Loucy (cell line): ENCODE results near the gene TCAIM.

Source experiments
- H2AFZ ChIP-seq: fragments of 200-600 bp; sonication (generic); 2 replicates; pipeline ENCODE4 v1.6.0; 2016; ENCODE audit warnings: antibody characterized with exemption, mild to moderate bottlenecking, low read length, moderate library complexity
- H3F3A ChIP-seq: fragments of 200-600 bp; 2 replicates; pipeline ENCODE4 v1.6.0; 2016; ENCODE audit warnings: antibody characterized with exemption, low read depth, mild to moderate bottlenecking
- H3K27me3 ChIP-seq: fragments of 200-600 bp; sonication (generic); 2 replicates; pipeline ENCODE4 v1.6.1; 2014; ENCODE audit warnings: low read length, mild to moderate bottlenecking; ENCODE audit not compliant: insufficient read depth, poor library complexity, severe bottlenecking
- H3K36me3 ChIP-seq: fragments of 200-600 bp; sonication (generic); 2 replicates; pipeline ENCODE4 v1.6.1; 2016; ENCODE audit warnings: low read length; ENCODE audit not compliant: insufficient read depth
- H3K4me1 ChIP-seq: fragments of 200-600 bp; sonication (generic); 2 replicates; pipeline ENCODE4 v1.5.1; 2014; ENCODE audit warnings: low read length, mild to moderate bottlenecking; ENCODE audit not compliant: insufficient read depth, poor library complexity, severe bottlenecking
- H3K4me2 ChIP-seq: fragments of 200-600 bp; sonication (generic); 2 replicates; pipeline ENCODE4 v1.6.0; 2014; ENCODE audit warnings: antibody characterized with exemption, low read length, low read depth, mild to moderate bottlenecking; ENCODE audit not compliant: poor library complexity, severe bottlenecking
- H3K4me3 ChIP-seq: fragments of 200-600 bp; sonication (generic); 2 replicates; pipeline ENCODE4 v1.5.1; 2014; ENCODE audit warnings: low read length, mild to moderate bottlenecking, mixed read lengths; ENCODE audit not compliant: poor library complexity, severe bottlenecking
- H3K79me2 ChIP-seq: fragments of 200-600 bp; sonication (generic); 2 replicates; pipeline ENCODE4 v1.6.1; 2014; ENCODE audit warnings: low read length; ENCODE audit not compliant: insufficient read depth
- H3K9ac ChIP-seq: fragments of 200-600 bp; sonication (generic); 2 replicates; pipeline ENCODE4 v1.6.0; 2014; ENCODE audit warnings: mild to moderate bottlenecking, low read depth, low read length, moderate library complexity; ENCODE audit not compliant: poor library complexity, severe bottlenecking
- H3K9me2 ChIP-seq: fragments of 200-600 bp; sonication (generic); replicated peaks from 2 replicates; pipeline ENCODE4 v1.6.1; 2016; ENCODE audit warnings: low read depth, low read length, mixed read lengths
- H3K9me3 ChIP-seq: fragments of 200-600 bp; sonication (generic); 2 replicates; pipeline ENCODE4 v1.6.1; 2014; ENCODE audit warnings: mild to moderate bottlenecking, antibody characterized with exemption, low read length, low read depth; ENCODE audit not compliant: insufficient read depth
- H4K20me1 ChIP-seq: fragments of 200-600 bp; sonication (generic); 2 replicates; pipeline ENCODE4 v1.6.0; 2014; ENCODE audit warnings: antibody characterized with exemption, low read length, mild to moderate bottlenecking; ENCODE audit not compliant: insufficient read depth, poor library complexity, severe bottlenecking
- EZH2phosphoT487 ChIP-seq: fragments of 200-600 bp; IDR thresholded peaks from 2 replicates; pipeline ENCODE4 v1.6.1; 2018; ENCODE audit warnings: antibody characterized with exemption, mild to moderate bottlenecking, moderate library complexity, borderline replicate concordance
- TF ChIP-seq, protein P1 (sequence below): fragments of 200-600 bp; sonication (generic); conservative IDR thresholded peaks from 2 replicates; pipeline ENCODE4 v1.5.1; 2014; ENCODE audit warnings: mild to moderate bottlenecking, antibody characterized with exemption, low read length

Gene TCAIM

GRCh38 chr3:44419116-44419922 lies 80.8 kb downstream of the TCAIM start:
- no peak overlapping the region for H3K4me2 ChIP-seq
- no peaks in the 10 kb centered on the region for H3K9me2 ChIP-seq
- TF ChIP-seq EZH2phosphoT487, result no peak
- TF ChIP-seq, protein P1, sequence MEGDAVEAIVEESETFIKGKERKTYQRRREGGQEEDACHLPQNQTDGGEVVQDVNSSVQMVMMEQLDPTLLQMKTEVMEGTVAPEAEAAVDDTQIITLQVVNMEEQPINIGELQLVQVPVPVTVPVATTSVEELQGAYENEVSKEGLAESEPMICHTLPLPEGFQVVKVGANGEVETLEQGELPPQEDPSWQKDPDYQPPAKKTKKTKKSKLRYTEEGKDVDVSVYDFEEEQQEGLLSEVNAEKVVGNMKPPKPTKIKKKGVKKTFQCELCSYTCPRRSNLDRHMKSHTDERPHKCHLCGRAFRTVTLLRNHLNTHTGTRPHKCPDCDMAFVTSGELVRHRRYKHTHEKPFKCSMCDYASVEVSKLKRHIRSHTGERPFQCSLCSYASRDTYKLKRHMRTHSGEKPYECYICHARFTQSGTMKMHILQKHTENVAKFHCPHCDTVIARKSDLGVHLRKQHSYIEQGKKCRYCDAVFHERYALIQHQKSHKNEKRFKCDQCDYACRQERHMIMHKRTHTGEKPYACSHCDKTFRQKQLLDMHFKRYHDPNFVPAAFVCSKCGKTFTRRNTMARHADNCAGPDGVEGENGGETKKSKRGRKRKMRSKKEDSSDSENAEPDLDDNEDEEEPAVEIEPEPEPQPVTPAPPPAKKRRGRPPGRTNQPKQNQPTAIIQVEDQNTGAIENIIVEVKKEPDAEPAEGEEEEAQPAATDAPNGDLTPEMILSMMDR, result no peak
- no peaks in the 10 kb centered on the region for H3K27me3 ChIP-seq
- H3K9me3 ChIP-seq, result no peaks in the 10 kb centered on the region
- H3K4me1 ChIP-seq, result no peaks in the 10 kb centered on the region
- no peaks in the 10 kb centered on the region for H3F3A ChIP-seq
- H3K36me3 ChIP-seq, result no peaks in the 10 kb centered on the region
- no peak overlapping the region for H3K4me3 ChIP-seq
- no peaks in the 10 kb centered on the region for H4K20me1 ChIP-seq
- H3K79me2 ChIP-seq, result no peaks in the 10 kb centered on the region
- H3K9ac ChIP-seq, result no peak overlapping the region
- no peak overlapping the region for H2AFZ ChIP-seq

DNA sequence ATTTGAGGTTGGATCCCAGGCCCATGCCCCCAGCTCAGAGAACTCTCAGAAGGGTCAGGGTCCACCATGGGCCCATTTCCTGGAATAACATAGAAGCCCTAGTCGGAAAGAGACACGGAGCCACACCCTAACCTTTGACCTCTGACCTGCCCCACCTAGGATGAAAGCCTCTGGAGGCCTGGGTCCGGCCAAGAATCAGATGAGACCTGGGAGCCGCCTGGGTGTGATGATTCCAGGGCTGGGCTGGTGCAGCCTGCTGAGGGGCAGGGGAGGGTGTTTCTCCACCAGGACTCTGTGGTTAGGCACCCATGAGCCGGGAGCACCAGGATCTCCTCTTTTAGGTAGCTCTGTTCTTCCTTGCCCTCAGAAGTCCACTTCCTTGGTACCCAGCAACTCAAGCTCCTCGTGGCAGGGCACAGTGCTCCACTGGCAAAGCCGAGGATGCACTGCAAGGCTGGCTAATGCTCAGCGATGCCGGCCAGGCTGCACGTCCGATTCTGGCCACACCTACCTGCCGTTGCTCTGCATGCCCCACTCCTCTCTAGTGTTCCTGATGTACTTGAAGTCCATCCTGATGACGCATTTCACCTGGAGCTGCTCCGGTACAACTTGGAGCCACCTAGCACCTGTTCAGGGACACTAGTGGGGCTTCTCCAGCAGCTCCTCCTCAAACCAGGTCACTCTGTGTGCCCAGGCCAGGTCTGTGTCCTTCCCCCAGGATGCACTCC lies 81.5 kb downstream of the TCAIM start:
- Histone ChIP-seq H4K20me1 (no peaks in the 10 kb centered on the region), H3K9me3 (no peaks in the 10 kb centered on the region), H3K9me2 (no peaks in the 10 kb centered on the region), H3K4me3 (no peak overlapping the region), H3F3A (no peaks in the 10 kb centered on the region), H2AFZ (no peak overlapping the region), H3K4me2 (no peak overlapping the region), H3K9ac (no peak overlapping the region), H3K27me3 (no peaks in the 10 kb centered on the region), H3K4me1 (no peaks in the 10 kb centered on the region), H3K79me2 (no peaks in the 10 kb centered on the region), H3K36me3 (no peaks in the 10 kb centered on the region)
- TF ChIP-seq, protein P1, result no peak
- no peak for TF ChIP-seq EZH2phosphoT487

- H3K9me2 ChIP-seq, result no peaks in the 10 kb centered on the region
- no peaks in the 10 kb centered on the region for H3K36me3 ChIP-seq
- H3K79me2 ChIP-seq, result no peaks in the 10 kb centered on the region
- no peak overlapping the region for H2AFZ ChIP-seq
- H3K9me3 ChIP-seq, result no peaks in the 10 kb centered on the region
- H3K4me1 ChIP-seq, result no peaks in the 10 kb centered on the region
- no peak overlapping the region for H3K9ac ChIP-seq
- no peaks in the 10 kb centered on the region for H4K20me1 ChIP-seq
- no peaks in the 10 kb centered on the region for H3F3A ChIP-seq
- H3K4me2 ChIP-seq, result no peak overlapping the region
- no peak overlapping the region for H3K4me3 ChIP-seq
- no peaks in the 10 kb centered on the region for H3K27me3 ChIP-seq
- TF ChIP-seq, protein P1, result no peak
- no peak for TF ChIP-seq EZH2phosphoT487
These were observed 82.1 kb downstream of the TCAIM start for GRCh38 chr3:44420676-44421075.
